Spinal cord (tissue), 10 donors: ENCODE data around the gene RBPJ. TPM values are rescaled to one million over a fixed set of nuclear protein-coding genes. Genes with fewer than 3 reads are reported as not detected.
A peak's percentile ranks its signal among the peaks of the same experiment; 100 is the strongest.

Experiments used
- DNase-seq, 6 donors: peaks; one replicate each; pipeline versions ENCODE4 v3.0.0 to v3.0.0-alpha.2; 2013 to 2015; ENCODE audit warnings: low spot score in 6 of 6, low read depth in 4 of 6
- H3K27ac ChIP-seq: one replicate; pipeline ENCODE4 v1.5.1; 2013; ENCODE audit warnings: low read depth, low read length, control low read depth
- H3K27me3 ChIP-seq: one replicate; pipeline ENCODE4 v1.6.1; 2013; ENCODE audit warnings: low read length; ENCODE audit not compliant: control insufficient read depth, insufficient read depth
- H3K36me3 ChIP-seq: one replicate; pipeline ENCODE4 v1.6.1; 2013; ENCODE audit warnings: low read length; ENCODE audit not compliant: control insufficient read depth, insufficient read depth
- H3K4me1 ChIP-seq: one replicate; pipeline ENCODE4 v1.6.1; 2013; ENCODE audit warnings: low read length; ENCODE audit not compliant: control insufficient read depth, insufficient read depth
- H3K4me3 ChIP-seq: one replicate; pipeline ENCODE4 v1.5.1; 2013; ENCODE audit warnings: low read depth, low read length, control low read depth
- H3K9me3 ChIP-seq: one replicate; pipeline ENCODE4 v1.6.1; 2013; ENCODE audit warnings: low read length; ENCODE audit not compliant: control insufficient read depth, insufficient read depth
- WGBS: methylation state at CpG from one replicate; pipeline ENCODE4 v1.1.5; 2013; ENCODE audit warnings: missing lambda C conversion rate; ENCODE audit not compliant: insufficient coverage; 5-methylcytosine and 5-hydroxymethylcytosine counted together
- polyA plus RNA-seq, 2 donors: library from polyadenylated mRNA; unstranded; fragments of 120-200 nt; gene quantifications; one replicate each; pipeline ENCODE4 v1.2.1, GENCODE V29; 2013; ENCODE audit not compliant: insufficient read length in 2 of 2
- total RNA-seq, 2 donors: library from RNA; depleted of rRNA in 1 of 2; stranded (reverse); fragments of 120-200 nt in 1 of 2; fragments of >200 nt in 1 of 2; gene quantifications; one replicate each; pipeline versions ENCODE4 v1.2.3 to v1.2.4, GENCODE V29; 2013 to 2014
- donor health status: healthy.

Gene RBPJ
- total and polyA plus RNA-seq, 4 donors: 79.7 to 122 (median 96.5) TPM

- DNase-seq: no peak
- Histone ChIP-seq H3K27me3 (no peaks in the 10 kb centered on the region), H3K4me1 (no peaks in the 10 kb centered on the region), H3K27ac (no peak overlapping the region), H3K4me3 (no peak overlapping the region), H3K36me3 (no peaks in the 10 kb centered on the region), H3K9me3 (no peaks in the 10 kb centered on the region)
Observed at GRCh38 chr4:26368685-26369084, 47.9 kb downstream of the RBPJ start.

DNA sequence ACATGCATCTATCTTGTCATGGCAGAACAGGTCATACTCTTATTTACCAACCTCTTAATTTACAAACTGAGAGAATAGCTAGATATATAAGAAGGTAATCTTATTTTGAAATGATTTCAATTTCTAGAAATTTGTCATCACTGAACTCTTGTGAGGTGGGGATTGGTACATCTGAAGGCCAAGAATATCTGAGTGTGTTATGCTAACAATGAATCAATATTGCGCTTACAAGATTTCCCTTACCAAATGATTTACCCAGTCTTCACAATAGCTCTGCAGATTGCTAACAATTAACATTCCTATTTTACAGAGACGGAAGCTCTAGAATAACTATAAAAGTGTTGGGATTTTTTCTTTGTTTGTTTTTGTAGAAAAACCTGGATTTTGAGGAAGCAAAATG, 48.3 kb downstream of the RBPJ start:
- Histone ChIP-seq H3K4me1 (peaks cover 4% of the 10 kb centered on the region), H3K9me3 (no peaks in the 10 kb centered on the region), H3K4me3 (no peak overlapping the region), H3K27me3 (no peaks in the 10 kb centered on the region), H3K36me3 (no peaks in the 10 kb centered on the region), H3K27ac (no peak overlapping the region)
- DNase-seq: no peak
- WGBS: no CpG with 5 or more reads among the region's 2 CpGs

- Histone ChIP-seq H3K36me3 (no peaks in the 10 kb centered on the region), H3K4me1 (peaks cover 4% of the 10 kb centered on the region), H3K27ac (no peak overlapping the region), H3K4me3 (no peak overlapping the region), H3K27me3 (no peaks in the 10 kb centered on the region), H3K9me3 (no peaks in the 10 kb centered on the region)
- DNase-seq: no peak
Observed at GRCh38 chr4:26369581-26369980, 48.8 kb downstream of the RBPJ start.

DNA sequence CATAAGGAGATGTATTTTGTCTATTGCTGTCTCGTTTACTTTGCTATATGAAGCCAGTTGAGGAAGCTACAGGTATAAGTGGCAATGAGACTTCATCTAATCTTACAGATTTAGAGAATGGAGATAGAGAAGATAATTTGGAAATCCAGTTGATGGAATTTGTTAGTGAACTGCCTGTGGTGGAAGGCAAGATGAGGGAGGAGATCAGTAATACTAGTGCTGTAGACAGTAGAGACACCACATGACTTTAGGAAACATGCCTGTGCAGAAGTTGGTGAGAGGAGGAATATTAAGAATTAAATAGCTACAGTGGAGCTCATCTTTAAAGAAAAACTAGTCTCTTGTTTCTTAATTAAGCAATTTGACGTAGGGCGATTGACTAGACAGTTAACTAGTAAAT, 51.3 kb downstream of the RBPJ start:
- Histone ChIP-seq H3K9me3 (no peaks in the 10 kb centered on the region), H3K36me3 (no peaks in the 10 kb centered on the region), H3K4me3 (no peak overlapping the region), H3K27me3 (no peaks in the 10 kb centered on the region), H3K27ac (no peak overlapping the region), H3K4me1 (peaks cover 4% of the 10 kb centered on the region)
- no peak for DNase-seq
- 83% methylated on average over 1 of the region's 3 CpGs for WGBS

GRCh38 chr4:26372525-26373172, 51.8 kb downstream of the RBPJ start:
- Histone ChIP-seq H3K9me3 (no peaks in the 10 kb centered on the region), H3K4me1 (peaks cover 4% of the 10 kb centered on the region), H3K36me3 (no peaks in the 10 kb centered on the region), H3K27ac (no peak overlapping the region), H3K4me3 (no peak overlapping the region), H3K27me3 (no peaks in the 10 kb centered on the region)
- no CpG with 5 or more reads among the region's 5 CpGs for WGBS
- peak in 2 of 6 donors; percentile 55 to 70 for DNase-seq

- Histone ChIP-seq H3K36me3 (no peaks in the 10 kb centered on the region), H3K9me3 (no peaks in the 10 kb centered on the region), H3K4me3 (no peak overlapping the region), H3K4me1 (peaks cover 4% of the 10 kb centered on the region), H3K27me3 (no peaks in the 10 kb centered on the region), H3K27ac (no peak overlapping the region)
- WGBS: 80% methylated on average over 1 of the region's 6 CpGs
- no peak for DNase-seq
Observed at GRCh38 chr4:26375551-26375950, 54.7 kb downstream of the RBPJ start.

DNA sequence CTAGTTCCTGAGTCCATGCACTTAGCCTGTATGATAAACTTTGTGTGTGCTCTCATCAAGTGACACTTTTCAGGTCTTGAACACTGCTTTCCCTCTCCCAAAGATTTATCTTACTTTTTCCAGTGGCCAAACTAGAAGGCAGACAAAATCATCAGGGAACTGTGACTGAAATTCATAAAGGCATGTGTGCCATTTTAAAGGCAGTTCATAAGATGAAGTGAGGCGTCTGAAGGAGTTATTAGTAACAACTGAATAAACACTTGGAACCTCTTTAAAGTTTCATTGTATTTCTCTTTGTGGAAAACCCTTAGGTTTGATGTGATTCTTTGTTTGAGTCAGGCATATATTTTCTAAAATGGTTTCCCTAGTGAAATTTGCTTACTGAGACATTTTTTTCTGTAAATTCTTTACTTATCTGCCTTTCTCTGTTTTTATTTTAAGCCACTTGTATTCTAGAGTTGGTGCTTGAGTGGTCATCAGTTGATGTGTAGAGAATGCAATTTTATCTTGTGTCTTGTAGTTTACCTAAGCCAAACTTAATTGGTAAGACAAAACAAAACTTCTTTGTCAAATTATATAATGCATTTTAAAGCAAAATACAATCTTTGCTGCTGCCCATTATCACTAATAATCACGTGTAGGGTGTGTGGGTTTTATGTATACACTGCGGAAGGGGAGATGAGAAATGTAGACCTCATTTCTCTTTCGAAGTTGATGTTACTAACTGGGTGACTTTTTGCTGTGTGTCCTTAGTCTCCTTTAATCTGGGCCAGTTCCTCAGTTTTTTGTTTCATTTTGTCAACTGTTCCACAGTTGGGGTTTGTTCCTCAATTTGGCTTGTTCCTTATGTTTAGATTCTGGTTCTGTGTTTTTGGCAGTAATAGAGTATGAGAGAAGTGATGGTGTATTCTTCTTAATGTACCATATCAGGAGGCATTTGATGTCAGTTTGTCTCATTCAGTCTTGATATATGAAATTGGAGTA, 56.8 kb downstream of the RBPJ start:
- H3K27me3 ChIP-seq: no peaks in the 10 kb centered on the region
- no peaks in the 10 kb centered on the region for H3K9me3 ChIP-seq
- H3K36me3 ChIP-seq: no peaks in the 10 kb centered on the region
- H3K4me1 ChIP-seq: peaks cover 4% of the 10 kb centered on the region
- no peak overlapping the region for H3K4me3 ChIP-seq
- no peak overlapping the region for H3K27ac ChIP-seq
- peak in 1 of 6 donors; percentile 23 for DNase-seq
- WGBS: 75% methylated on average over 1 of the region's 4 CpGs

GRCh38 chr4:26379837-26380236, 59.0 kb downstream of the RBPJ start:
- Histone ChIP-seq H3K9me3 (no peaks in the 10 kb centered on the region), H3K27me3 (no peaks in the 10 kb centered on the region), H3K4me3 (no peak overlapping the region), H3K27ac (no peak overlapping the region), H3K4me1 (no peaks in the 10 kb centered on the region), H3K36me3 (no peaks in the 10 kb centered on the region)
- WGBS: 100% methylated on average over 1 of the region's 2 CpGs
- DNase-seq: no peak

DNA sequence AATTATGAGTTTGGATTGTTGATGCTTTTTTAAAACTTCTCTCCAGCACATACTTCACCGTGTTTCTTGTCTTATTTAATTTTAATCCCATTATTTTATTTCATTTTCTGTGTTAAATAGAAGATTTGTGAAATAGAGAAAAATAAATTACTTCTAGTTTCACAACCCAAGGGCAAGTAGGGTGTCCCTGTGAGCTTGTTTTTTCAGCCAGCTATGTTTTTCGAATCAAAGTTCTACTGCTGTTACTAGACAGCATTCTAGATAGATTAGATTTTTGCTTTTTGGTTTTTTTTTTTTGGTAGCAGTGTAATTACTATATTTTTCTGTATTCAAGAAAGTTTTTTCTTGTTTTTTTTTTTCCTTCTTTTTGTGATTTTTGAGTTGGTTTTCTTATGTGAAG, 59.9 kb downstream of the RBPJ start:
- WGBS: no CpG with 5 or more reads among the region's 2 CpGs
- Histone ChIP-seq H3K27me3 (no peaks in the 10 kb centered on the region), H3K9me3 (no peaks in the 10 kb centered on the region), H3K27ac (no peak overlapping the region), H3K36me3 (no peaks in the 10 kb centered on the region), H3K4me3 (no peak overlapping the region), H3K4me1 (no peaks in the 10 kb centered on the region)
- DNase-seq: no peak
